ENCODE data around the gene TBL1Y.
"Not testable (repeated sequence)": the region's sequence is repeated elsewhere in the genome, so short reads cannot be mapped to it uniquely, and the experiment has no call there.

TBL1Y gene

GRCh38 chrY:6974971-6975370 lies 64.5 kb downstream of the TBL1Y start:
- DNase-seq (ENCODE audit: low spot score), result no peak

GRCh38 chrY:6977783-6978182 lies 67.3 kb downstream of the TBL1Y start:
- no peak for DNase-seq (ENCODE audit: low spot score)

GRCh38 chrY:6983221-6983620 lies 72.7 kb downstream of the TBL1Y start:
- no peak for DNase-seq (ENCODE audit: low spot score)

DNA sequence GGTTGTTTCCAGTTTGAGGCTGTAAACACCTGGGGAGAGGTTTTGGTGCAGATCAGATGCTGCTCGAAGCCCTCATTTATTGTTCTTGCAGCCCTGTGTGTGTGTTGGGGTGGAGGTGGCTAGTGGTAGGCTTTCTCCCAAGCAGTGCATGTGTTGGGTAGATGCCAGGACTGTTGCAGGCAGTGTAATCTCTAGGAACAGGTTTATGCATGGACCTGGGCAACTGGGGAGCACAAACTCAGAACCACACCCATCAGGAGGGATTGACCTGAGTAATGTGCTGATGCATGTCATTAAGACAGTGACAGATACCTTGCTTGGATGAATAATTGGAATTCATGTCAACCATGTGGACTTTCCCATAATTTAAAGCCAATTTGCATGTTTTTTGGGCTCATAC lies 77.3 kb downstream of the TBL1Y start:
- no peak for DNase-seq (ENCODE audit: low spot score)

DNA sequence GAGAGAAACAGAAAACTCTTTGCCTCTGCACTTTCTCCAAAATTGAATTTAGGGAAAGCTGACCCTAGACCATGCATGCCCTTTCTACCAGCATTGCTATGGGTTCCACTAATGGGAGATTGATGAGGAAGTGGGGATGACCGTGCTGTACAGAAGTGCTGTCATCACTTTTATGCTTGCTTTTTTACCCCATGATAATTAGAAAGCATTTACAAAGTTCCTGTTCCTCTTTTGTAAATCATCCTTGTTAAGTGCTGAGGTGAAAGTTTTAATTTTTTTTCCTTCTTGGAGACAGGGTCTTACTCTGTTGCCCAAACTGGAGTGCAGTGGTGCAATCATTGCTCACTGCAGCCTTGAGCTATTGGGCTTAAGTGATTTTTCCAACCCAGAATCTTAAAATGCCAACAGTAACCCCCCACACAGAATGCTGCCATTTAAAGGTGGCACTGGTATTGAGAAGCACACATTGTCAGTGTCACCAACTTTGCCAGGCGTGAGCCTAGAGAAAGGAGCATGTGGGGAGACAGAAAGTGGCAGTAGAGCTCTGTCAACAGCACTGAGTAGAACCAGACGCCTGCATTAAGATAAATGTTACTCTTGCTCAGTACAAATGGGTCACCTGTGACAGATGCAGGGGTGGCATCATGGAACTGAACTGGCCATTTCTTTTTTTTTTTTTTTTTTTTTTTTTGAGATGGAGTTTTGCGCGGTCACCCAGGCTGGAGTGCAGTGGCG lies 79.6 kb downstream of the TBL1Y start:
- DNase-seq (ENCODE audit: low spot score), result no peak

- DNase-seq (ENCODE audit: low spot score), result no peak
Measured at GRCh38 chrY:6992041-6992440, 81.5 kb downstream of the TBL1Y start.

- no peak for DNase-seq (ENCODE audit: low spot score)
Measured at GRCh38 chrY:6995987-6996386, 85.5 kb downstream of the TBL1Y start.

DNA sequence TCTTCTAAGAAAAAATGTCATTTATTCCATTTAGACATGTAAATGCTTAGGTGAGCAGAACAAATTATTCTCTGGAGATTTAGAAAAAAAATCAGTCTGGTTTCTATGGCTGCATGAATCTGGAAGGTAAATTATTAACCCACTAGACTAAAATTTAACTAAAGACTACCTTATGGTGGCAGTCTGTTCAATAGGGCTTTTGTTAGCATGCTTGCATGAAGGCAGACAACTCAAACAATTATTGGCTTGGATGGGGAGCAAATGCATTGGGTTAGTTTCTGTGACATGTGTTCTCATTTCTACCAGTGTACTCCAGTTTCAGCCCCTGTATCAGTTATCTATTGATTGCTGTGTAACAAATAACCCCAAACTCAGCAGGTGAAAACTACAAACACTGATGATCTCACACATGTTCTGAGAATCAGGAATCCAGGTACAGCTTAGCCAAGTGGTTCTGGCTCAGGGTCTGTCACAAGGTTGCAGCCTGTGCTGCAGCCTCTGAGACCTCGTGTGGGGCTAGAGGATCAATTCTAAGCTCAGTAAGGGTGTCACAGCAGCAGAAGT lies 87.1 kb downstream of the TBL1Y start:
- no peak for DNase-seq (ENCODE audit: low spot score)

DNA sequence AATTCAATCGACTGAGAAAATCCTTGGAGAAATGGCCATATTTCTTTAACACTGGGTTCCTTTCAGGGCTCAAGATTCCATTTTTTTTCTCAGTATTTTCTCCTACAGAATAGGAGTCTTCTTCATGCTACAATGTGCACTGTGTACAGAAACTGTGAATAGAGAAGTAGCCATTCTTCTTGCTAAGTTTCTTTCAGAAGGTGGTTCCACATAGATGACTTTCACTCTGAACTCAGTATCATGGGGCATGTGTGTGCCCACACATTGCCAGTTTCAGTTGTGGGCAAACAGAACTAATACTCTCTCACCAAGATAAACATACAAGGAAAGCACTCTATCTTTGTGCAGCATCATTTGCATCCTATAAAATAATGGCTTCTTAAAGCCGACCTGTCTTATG lies 89.4 kb downstream of the TBL1Y start:
- no peak for DNase-seq (ENCODE audit: low spot score)

DNA sequence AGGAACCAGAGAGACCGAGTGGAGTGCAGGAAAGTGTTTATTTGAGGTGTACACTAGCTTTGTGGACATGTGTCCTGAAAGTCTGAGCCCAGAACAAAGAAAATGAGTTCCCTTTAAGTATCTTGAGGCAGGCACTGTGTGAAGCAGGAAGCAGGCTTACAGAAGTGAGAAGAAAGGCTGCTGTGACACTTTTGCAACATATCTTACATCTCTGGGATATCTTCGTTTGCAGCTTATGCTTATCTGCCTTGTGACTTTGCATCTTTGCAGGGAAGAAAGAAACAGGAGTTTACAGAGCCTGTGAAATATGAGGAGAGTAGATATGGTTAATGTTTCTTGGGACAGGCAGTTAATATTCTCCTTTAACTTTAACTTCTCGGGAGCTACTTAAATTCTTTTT lies 92.1 kb downstream of the TBL1Y start:
- DNase-seq (ENCODE audit: low spot score), result no peak

DNA sequence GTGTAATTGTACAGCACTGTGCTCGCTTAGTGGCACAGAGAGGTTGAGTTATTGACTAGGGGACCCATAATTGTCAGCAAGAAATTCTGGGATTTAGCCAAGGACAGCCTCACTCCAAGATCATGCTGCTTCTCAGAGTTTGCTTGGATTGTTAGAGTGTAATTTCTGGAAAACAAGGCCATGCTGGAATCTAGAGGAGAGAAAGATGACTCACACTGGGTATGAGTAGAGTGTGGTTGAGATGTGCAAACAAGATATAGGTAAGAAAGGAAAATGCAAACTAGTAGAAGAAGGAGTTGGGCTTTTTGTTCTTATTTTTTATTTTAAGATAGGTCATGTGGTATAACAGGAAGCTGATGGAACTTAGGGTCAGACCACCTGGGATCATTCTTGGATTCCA lies 97.4 kb downstream of the TBL1Y start:
- DNase-seq (ENCODE audit: low spot score), result no peak

DNA sequence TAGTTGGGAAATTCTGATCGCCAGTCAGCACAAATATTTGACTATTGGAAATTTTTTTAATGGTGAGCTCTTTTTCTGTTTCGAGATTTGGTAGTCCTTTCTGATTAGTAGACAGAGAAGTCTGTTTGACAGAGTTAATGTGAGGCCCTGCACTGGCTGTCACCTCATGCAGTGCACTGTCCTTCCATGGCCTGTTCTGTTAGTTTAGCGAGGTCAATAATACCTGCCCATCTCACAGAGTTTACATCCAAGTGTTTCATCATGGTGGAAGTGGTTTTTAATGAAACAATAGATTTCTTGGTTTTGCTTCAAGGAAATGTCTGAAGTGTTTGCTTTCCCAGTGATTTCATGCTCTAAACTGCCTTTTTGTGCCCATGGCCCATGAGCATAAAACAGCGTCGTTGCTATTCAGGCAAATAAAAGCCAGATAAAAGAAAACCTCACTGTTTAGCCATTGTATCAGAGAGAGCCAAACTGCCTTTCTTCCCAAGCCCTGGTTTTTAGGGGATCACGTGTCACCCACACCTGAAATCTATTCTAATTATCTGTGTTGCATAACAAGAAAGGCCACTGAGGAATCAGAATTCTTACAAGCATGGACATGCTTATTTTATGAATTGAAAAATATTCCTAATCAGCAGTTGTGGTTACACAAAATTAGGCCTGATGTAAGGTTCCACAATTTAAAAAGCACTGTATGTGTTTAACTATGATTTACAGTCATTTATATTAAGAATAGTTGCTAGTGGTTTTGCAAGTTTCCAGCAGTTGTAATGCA lies 98.3 kb downstream of the TBL1Y start:
- DNase-seq (ENCODE audit: low spot score), result no peak

DNA sequence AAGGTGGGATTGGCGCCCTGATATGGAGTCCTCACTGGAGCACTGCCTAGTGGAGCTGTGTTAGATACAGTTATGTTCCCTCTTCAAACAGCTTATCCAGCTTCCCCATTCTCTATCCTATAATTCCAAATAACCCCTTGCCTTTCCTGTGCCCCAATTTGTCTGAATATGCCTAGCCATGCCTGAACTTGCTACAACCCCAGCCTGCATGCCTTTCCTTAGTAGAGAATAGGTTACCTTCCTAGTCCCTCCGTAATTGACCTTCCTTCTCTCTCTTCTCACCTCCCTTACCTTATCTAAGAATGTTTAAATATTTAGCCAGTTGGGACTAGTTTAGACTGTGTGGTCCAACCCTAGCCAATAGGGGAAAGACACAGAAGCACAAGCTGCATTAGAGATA lies 102.6 kb downstream of the TBL1Y start:
- DNase-seq (ENCODE audit: low spot score), result no peak

GRCh38 chrY:7016521-7016920 lies 106.0 kb downstream of the TBL1Y start:
- peak; percentile 71 for DNase-seq (ENCODE audit: low spot score)

DNA sequence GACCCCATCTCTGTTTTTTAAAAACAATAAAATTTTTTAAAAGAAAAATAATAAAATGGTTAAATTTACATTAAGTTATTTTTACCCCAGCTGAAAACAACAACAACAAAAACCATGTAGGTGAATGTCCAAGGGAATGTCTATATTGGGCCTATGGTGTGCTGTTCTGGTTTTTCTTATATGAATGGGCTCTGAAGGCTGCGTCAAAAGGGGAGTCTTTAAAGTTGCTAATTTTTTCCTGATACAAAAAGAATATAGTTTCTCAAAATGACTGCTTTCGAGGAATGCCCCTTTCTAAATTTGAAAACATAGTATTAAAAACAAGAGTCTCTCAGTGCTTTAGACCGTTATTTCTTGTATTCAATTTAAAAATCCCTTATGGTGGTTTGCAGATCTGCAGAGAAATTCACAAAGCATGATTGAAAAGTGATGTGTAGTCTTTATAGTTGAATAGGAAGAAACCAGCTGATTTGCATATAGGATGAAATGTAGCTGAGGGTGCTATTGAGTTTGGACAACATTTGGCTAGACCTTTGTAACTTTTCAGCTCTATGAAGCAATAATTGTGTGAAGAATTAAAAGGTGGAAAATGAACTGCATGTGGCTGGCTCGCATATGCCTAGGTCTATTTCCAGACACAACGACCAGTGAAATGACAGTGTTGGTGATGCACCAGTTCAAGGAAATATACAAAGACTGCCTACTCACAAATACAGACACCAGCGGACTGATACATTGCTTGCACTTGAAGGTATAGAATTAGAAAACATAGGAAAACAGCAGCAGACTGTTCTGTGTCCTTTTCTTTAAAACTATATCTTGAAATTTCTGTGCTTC lies 107.0 kb downstream of the TBL1Y start:
- DNase-seq (ENCODE audit: low spot score), result no peak

GRCh38 chrY:7039037-7039436 lies 128.5 kb downstream of the TBL1Y start:
- DNase-seq (ENCODE audit: low spot score), result no peak

DNA sequence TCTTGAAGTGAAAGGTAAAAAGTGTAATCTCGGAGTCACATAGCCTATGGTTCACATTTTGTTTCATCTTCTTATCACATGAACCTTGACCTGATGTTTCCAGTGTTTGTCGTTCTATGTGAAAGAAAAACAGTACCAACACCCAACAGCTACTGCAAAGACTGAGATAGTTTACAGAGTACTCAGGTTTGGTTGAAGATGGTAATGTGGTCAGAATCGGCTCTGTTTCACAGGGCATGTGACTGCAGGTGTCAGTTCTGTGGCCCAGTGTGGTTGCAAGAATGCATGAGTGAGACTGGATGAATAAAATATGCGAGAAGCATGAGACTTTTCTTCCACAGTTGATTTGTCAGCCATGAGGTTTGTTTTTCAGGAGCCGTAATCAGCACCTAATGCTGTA lies 130.2 kb downstream of the TBL1Y start:
- no peak for DNase-seq (ENCODE audit: low spot score)

GRCh38 chrY:7041983-7042382 lies 131.5 kb downstream of the TBL1Y start:
- DNase-seq (ENCODE audit: low spot score), result no peak

- DNase-seq (ENCODE audit: low spot score), result not testable (repeated sequence)
Measured at GRCh38 chrY:7052461-7052860, 142.0 kb downstream of the TBL1Y start.

DNA sequence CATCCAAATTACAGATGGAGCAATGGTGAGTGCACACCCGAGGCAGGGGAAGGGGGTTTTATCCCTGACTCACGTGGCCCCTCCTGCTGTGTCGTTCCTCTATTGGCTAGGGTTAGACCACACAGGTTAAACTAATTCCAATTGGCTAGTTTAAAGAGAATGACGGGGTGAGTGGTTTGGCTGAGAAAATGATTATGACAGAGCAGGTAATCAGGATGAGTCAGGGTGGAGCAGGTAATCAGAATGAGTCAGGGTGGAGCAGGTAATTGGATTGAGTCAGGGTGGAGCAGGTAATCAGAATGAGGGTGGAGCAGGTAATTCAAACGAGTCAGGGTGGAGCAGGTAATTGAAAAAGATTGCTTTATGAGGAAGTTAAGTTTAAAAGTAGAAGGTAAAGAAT lies 146.4 kb downstream of the TBL1Y start:
- no peak for DNase-seq (ENCODE audit: low spot score)

DNA sequence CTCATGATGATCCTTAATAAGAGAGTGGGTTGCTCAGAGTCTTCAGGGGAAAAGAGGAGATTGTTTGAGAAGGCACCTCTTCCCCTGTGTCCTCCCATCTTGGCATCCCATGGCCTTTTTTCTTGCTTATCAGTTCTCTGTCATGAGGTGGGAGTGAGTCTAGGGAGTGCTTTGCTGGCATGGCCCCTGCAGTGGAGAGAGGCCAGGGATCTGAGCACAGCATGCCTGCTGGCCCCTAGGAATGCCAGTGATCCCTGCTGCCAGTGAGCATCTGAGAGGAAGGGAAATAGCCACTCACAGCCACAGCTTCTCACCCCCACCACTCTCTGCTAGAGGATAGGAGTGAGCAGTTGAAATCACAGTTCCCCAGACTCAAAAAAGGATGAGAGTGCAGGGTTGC lies 168.2 kb downstream of the TBL1Y start:
- DNase-seq (ENCODE audit: low spot score), result no peak

DNA sequence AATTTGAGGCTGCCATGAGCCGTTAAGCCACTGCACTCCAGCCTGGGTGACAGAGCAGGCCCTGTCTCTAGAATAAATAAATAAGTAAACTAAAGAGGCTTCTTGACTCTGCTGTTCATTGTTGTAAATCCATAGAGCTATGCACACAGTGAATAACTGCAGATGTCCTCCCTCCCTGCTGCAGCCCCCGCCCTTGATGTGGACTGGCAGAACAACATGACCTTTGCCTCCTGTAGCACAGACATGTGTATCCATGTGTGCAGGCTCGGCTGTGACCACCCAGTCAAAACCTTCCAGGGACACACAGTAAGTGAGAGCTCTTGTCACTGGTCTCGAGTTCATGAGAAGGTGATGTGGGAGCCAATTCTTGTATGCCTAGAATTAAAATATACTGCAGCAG lies 170.1 kb downstream of the TBL1Y start:
- not testable (repeated sequence) for DNase-seq (ENCODE audit: low spot score)
